HepG2 (cell line): ENCODE results near the gene NFKBIA. TPM values are rescaled to one million over a fixed set of nuclear protein-coding genes. Genes with fewer than 3 reads are reported as not detected.
A peak's percentile ranks its signal among the peaks of the same experiment; 100 is the strongest.

Experiments
- GABPA ChIP-seq, 2 experiments: IDR thresholded peaks; 2 replicates each; pipeline ENCODE4 v1.6.1; 2011 to 2016; ENCODE audit warnings: low read depth in 2 of 2, low read length in 1 of 2, missing biosample characterization in 1 of 2, missing genetic modification characterization in 1 of 2
- IRF9 ChIP-seq: sonication (generic); formaldehyde crosslinking; IDR thresholded peaks from 2 replicates; pipeline ENCODE4 v1.8.0; 2022; ENCODE audit warnings: missing genetic modification reagents, mild to moderate bottlenecking, borderline replicate concordance
- RBFOX2 ChIP-seq: fragments of 200-400 bp; formaldehyde crosslinking; IDR thresholded peaks from 2 replicates; pipeline ENCODE4 v1.6.1; 2017; ENCODE audit warnings: low read depth, mild to moderate bottlenecking, low read length
- SMAD3 ChIP-seq: sonication (generic); formaldehyde crosslinking; IDR thresholded peaks from 2 replicates; pipeline ENCODE4 v1.4.0; 2020; ENCODE audit warnings: missing genetic modification reagents
- STAT5B ChIP-seq: sonication (generic); formaldehyde crosslinking; IDR thresholded peaks from 2 replicates; pipeline ENCODE4 v1.4.0; 2020; ENCODE audit warnings: missing genetic modification reagents
- UBTF ChIP-seq: sonication (generic); formaldehyde crosslinking; IDR thresholded peaks from 2 replicates; pipeline ENCODE4 v1.4.0; 2020; ENCODE audit warnings: mild to moderate bottlenecking, missing genetic modification reagents
- ZBTB39 ChIP-seq: sonication (generic); formaldehyde crosslinking; IDR thresholded peaks from 2 replicates; pipeline ENCODE4 v1.5.0; 2020; ENCODE audit warnings: missing genetic modification reagents
- ZNF367 ChIP-seq: sonication (generic); formaldehyde crosslinking; IDR thresholded peaks from 2 replicates; pipeline ENCODE4 v1.4.0; 2020; ENCODE audit warnings: missing genetic modification reagents, borderline replicate concordance
- ZNF709 ChIP-seq: sonication (generic); formaldehyde crosslinking; IDR thresholded peaks from 2 replicates; pipeline ENCODE4 v1.5.0; 2020; ENCODE audit warnings: mild to moderate bottlenecking, missing genetic modification reagents
- polyA plus RNA-seq, 8 experiments: library from polyadenylated mRNA; depleted of rRNA in 3 of 8; stranded (reverse) in 7 of 8; unstranded in 1 of 8; fragments of >200 nt; fragmentation: Illumina TruSeq in 4 of 8; extraction: Trizol in 4 of 8; gene quantifications; 2 replicates each; pipeline versions ENCODE4 v1.2.1 to v1.2.3, GENCODE V29; 2011 to 2016; ENCODE audit warnings: low read depth in 4 of 8, missing spikeins in 1 of 8, mixed read lengths in 1 of 8; ENCODE audit not compliant: insufficient read depth in 1 of 8
- total RNA-seq, 5 experiments: library from RNA; depleted of rRNA; stranded (reverse); fragments of >200 nt; fragmentation: Illumina TruSeq; extraction: Trizol; gene quantifications; 2 replicates each; pipeline ENCODE4 v1.2.3, GENCODE V29; 2016; ENCODE audit warnings: low read depth in 1 of 5
- TF ChIP-seq, protein P1 (sequence below): sonication (generic); formaldehyde crosslinking; IDR thresholded peaks from 2 replicates; pipeline ENCODE4 v1.4.0; 2020; ENCODE audit warnings: missing genetic modification reagents
- TF ChIP-seq, protein P2 (sequence below), 2 experiments: sonication (generic) in 1 of 2; formaldehyde crosslinking in 1 of 2; IDR thresholded peaks; 2 replicates each; pipeline versions ENCODE4 v1.4.0 to v1.6.1; 2016 to 2020; ENCODE audit warnings: borderline replicate concordance in 1 of 2, low read depth in 1 of 2, mild to moderate bottlenecking in 1 of 2, missing genetic modification reagents in 1 of 2

The NFKBIA gene
- total and polyA plus RNA-seq, 2 of the 13 experiments (the other 11 are each of a cell fraction or from before 2014, with no cell fraction given) = 197 to 319 TPM

- peak; percentile 87; the same call in 1 of the 2 replicates for TF ChIP-seq ZBTB39 (CRISPR knock-in tag)
- peak; percentile 85 for TF ChIP-seq ZNF709 (CRISPR knock-in tag)
- peak; percentile 60; the same call in 1 of the 2 replicates for TF ChIP-seq SMAD3
- TF ChIP-seq STAT5B = peak; percentile 93; the same call in 1 of the 2 replicates
- TF ChIP-seq IRF9 (CRISPR knock-in tag) = peak; percentile 97
- 0 out of 2 replicates have a peak, but pooled peaks have one; percentile 58 for TF ChIP-seq ZNF367 (CRISPR knock-in tag)
- peak; percentile 97 for TF ChIP-seq UBTF (CRISPR knock-in tag)
- TF ChIP-seq RBFOX2 = peak; percentile 100
- TF ChIP-seq GABPA (IDR thresholded peaks at IDR 0.05; ENCODE audit: low read depth, low read length) = no peak
- no peak for TF ChIP-seq GABPA (CRISPR knock-in tag; IDR thresholded peaks at IDR 0.05; ENCODE audit: low read depth)
- TF ChIP-seq, protein P1, sequence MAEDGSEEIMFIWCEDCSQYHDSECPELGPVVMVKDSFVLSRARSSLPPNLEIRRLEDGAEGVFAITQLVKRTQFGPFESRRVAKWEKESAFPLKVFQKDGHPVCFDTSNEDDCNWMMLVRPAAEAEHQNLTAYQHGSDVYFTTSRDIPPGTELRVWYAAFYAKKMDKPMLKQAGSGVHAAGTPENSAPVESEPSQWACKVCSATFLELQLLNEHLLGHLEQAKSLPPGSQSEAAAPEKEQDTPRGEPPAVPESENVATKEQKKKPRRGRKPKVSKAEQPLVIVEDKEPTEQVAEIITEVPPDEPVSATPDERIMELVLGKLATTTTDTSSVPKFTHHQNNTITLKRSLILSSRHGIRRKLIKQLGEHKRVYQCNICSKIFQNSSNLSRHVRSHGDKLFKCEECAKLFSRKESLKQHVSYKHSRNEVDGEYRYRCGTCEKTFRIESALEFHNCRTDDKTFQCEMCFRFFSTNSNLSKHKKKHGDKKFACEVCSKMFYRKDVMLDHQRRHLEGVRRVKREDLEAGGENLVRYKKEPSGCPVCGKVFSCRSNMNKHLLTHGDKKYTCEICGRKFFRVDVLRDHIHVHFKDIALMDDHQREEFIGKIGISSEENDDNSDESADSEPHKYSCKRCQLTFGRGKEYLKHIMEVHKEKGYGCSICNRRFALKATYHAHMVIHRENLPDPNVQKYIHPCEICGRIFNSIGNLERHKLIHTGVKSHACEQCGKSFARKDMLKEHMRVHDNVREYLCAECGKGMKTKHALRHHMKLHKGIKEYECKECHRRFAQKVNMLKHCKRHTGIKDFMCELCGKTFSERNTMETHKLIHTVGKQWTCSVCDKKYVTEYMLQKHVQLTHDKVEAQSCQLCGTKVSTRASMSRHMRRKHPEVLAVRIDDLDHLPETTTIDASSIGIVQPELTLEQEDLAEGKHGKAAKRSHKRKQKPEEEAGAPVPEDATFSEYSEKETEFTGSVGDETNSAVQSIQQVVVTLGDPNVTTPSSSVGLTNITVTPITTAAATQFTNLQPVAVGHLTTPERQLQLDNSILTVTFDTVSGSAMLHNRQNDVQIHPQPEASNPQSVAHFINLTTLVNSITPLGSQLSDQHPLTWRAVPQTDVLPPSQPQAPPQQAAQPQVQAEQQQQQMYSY (CRISPR knock-in tag) = peak; percentile 86
- TF ChIP-seq, protein P2, sequence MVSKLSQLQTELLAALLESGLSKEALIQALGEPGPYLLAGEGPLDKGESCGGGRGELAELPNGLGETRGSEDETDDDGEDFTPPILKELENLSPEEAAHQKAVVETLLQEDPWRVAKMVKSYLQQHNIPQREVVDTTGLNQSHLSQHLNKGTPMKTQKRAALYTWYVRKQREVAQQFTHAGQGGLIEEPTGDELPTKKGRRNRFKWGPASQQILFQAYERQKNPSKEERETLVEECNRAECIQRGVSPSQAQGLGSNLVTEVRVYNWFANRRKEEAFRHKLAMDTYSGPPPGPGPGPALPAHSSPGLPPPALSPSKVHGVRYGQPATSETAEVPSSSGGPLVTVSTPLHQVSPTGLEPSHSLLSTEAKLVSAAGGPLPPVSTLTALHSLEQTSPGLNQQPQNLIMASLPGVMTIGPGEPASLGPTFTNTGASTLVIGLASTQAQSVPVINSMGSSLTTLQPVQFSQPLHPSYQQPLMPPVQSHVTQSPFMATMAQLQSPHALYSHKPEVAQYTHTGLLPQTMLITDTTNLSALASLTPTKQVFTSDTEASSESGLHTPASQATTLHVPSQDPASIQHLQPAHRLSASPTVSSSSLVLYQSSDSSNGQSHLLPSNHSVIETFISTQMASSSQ (IDR thresholded peaks at IDR 0.05; ENCODE audit: low read depth) = no peak; the same call in none of the 2 replicates
- TF ChIP-seq, protein P2 (CRISPR knock-in tag; IDR thresholded peaks at IDR 0.05; ENCODE audit: borderline replicate concordance) = peak; percentile 34
These were observed at the start of gene NFKBIA (continued) for GRCh38 chr14:35404449-35405303.
